HFFc6 (cell line): Measurements from ENCODE around the gene MRPS6. TPM values are rescaled to one million over a fixed set of nuclear protein-coding genes. Genes with fewer than 3 reads are reported as not detected.
A peak's percentile ranks its signal among the peaks of the same experiment; 100 is the strongest.

Experiments used
- DNase-seq: peaks from one replicate; pipeline ENCODE4 v3.0.0-alpha.2; 2018
- H3K27ac Mint-ChIP-seq: 2 replicates; pipeline ENCODE4 v1.8.0; 2020; ENCODE audit warnings: mild to moderate bottlenecking, mixed read lengths
- H3K27me3 Mint-ChIP-seq: 2 replicates; pipeline ENCODE4 v1.8.0; 2021; ENCODE audit warnings: mild to moderate bottlenecking, moderate library complexity, mixed read lengths; ENCODE audit not compliant: insufficient read depth
- H3K36me3 Mint-ChIP-seq: 2 replicates; pipeline ENCODE4 v1.8.0; 2021; ENCODE audit warnings: low read depth, mixed read lengths
- H3K4me1 Mint-ChIP-seq: 2 replicates; pipeline ENCODE4 v1.8.0; 2020; ENCODE audit warnings: low read depth, mixed read lengths
- H3K4me3 Mint-ChIP-seq: 2 replicates; pipeline ENCODE4 v1.8.0; 2020; ENCODE audit warnings: mild to moderate bottlenecking, moderate library complexity, mixed read lengths
- H3K9me3 Mint-ChIP-seq: 2 replicates; pipeline ENCODE4 v1.8.0; 2020; ENCODE audit warnings: mild to moderate bottlenecking, mixed read lengths
- CTCF ChIP-seq: fragments of 200-600 bp; sonication (generic); IDR thresholded peaks from 2 replicates; pipeline ENCODE4 v1.5.0; 2021; ENCODE audit warnings: antibody characterized with exemption, mild to moderate bottlenecking
- total RNA-seq, 6 experiments: library from RNA; stranded (reverse); fragmentation: NEBNext Ultra II Directional; extraction: Animal tissue kit (Norgen Biotek cat#: 25700); gene quantifications; 2 replicates in 1 of 6; 3 replicates in 5 of 6; pipeline ENCODE4 v1.2.3, GENCODE V29; 2021

Gene MRPS6
- total RNA-seq, 6 experiments from 2014 or later = 57.1 to 89.6 (median 62.8) TPM

- Mint-ChIP-seq H3K27me3 (no peaks in the 10 kb centered on the region; the same call in 1 of the 2 replicates), H3K9me3 (no peaks in the 10 kb centered on the region), H3K27ac (no peak overlapping the region), H3K36me3 (no peaks in the 10 kb centered on the region), H3K4me1 (no peaks in the 10 kb centered on the region), H3K4me3 (no peak overlapping the region)
- no peak for TF ChIP-seq CTCF
- no peak for DNase-seq
These were observed 21.2 kb upstream of the MRPS6 start for GRCh38 chr21:34052171-34052570.

- Mint-ChIP-seq H3K36me3 (no peaks in the 10 kb centered on the region), H3K4me1 (no peaks in the 10 kb centered on the region), H3K9me3 (no peaks in the 10 kb centered on the region), H3K4me3 (no peak overlapping the region), H3K27ac (no peak overlapping the region), H3K27me3 (no peaks in the 10 kb centered on the region; the same call in 1 of the 2 replicates)
- TF ChIP-seq CTCF = no peak
- no peak for DNase-seq
These were observed 19.1 kb upstream of the MRPS6 start for GRCh38 chr21:34054259-34054658.

- TF ChIP-seq CTCF = no peak
- no peak for DNase-seq
- H3K27me3 Mint-ChIP-seq = no peaks in the 10 kb centered on the region; the same call in 1 of the 2 replicates
- H3K4me1 Mint-ChIP-seq = no peaks in the 10 kb centered on the region
- H3K9me3 Mint-ChIP-seq = no peaks in the 10 kb centered on the region
- no peak overlapping the region for H3K27ac Mint-ChIP-seq
- no peak overlapping the region for H3K4me3 Mint-ChIP-seq
- no peaks in the 10 kb centered on the region for H3K36me3 Mint-ChIP-seq
These were observed 17.8 kb upstream of the MRPS6 start for GRCh38 chr21:34055615-34056014.

- Mint-ChIP-seq H3K36me3 (no peaks in the 10 kb centered on the region), H3K4me3 (no peak overlapping the region), H3K4me1 (peaks cover 20% of the 10 kb centered on the region), H3K27me3 (peaks cover under 1% of the 10 kb centered on the region), H3K9me3 (no peaks in the 10 kb centered on the region), H3K27ac (no peak overlapping the region)
- TF ChIP-seq CTCF = no peak
- no peak for DNase-seq
These were observed 11.4 kb upstream of the MRPS6 start for GRCh38 chr21:34061983-34062382.

GRCh38 chr21:34065027-34065426 is 8.4 kb upstream of the MRPS6 start:
- no peaks in the 10 kb centered on the region for H3K36me3 Mint-ChIP-seq
- TF ChIP-seq CTCF = no peak
- H3K9me3 Mint-ChIP-seq = no peaks in the 10 kb centered on the region
- DNase-seq = no peak
- peaks cover 20% of the 10 kb centered on the region for H3K4me1 Mint-ChIP-seq
- no peak overlapping the region; the same call in 1 of the 2 replicates for H3K4me3 Mint-ChIP-seq
- no peak overlapping the region for H3K27ac Mint-ChIP-seq
- H3K27me3 Mint-ChIP-seq = peaks cover 3% of the 10 kb centered on the region

- Mint-ChIP-seq H3K9me3 (no peaks in the 10 kb centered on the region), H3K27me3 (peaks cover 6% of the 10 kb centered on the region), H3K36me3 (peaks cover 23% of the 10 kb centered on the region), H3K27ac (no peak overlapping the region), H3K4me3 (peak overlapping the region; percentile 78), H3K4me1 (peaks cover 31% of the 10 kb centered on the region)
- no peak for TF ChIP-seq CTCF
- DNase-seq = no peak
These were observed 1.7 kb upstream of the MRPS6 start for GRCh38 chr21:34071683-34072082.
